ENCODE data around the gene SH3GL1. TPM values are rescaled to one million over a fixed set of nuclear protein-coding genes. Genes with fewer than 3 reads are reported as not detected.

The SH3GL1 gene
- polyA plus RNA-seq, 1 of the 3 experiments (the other 2 are of a cell fraction): 82.8 TPM

GRCh38 chr19:4393947-4394590, 6.3 kb downstream of the SH3GL1 start:
- DNase-seq: no peak
- H3K36me3 ChIP-seq (replicated peaks in 1 of 2; ENCODE audit: control insufficient read depth in 1 of 2, insufficient read depth in 2 of 2, low read length in 1 of 2): peaks cover 9 to 16% of the 10 kb centered on the region in 2 experiments
- no peak overlapping the region for H3K4me2 ChIP-seq

More at GRCh38 chr19:4393947-4394590, 6.3 kb downstream of the SH3GL1 start:
- Histone ChIP-seq H2AFZ (ENCODE audit: low read depth) (no peak overlapping the region), H3K4me1 (ENCODE audit: control insufficient read depth in 1 of 2, insufficient read depth in 2 of 2, low read depth in 1 of 2, low read length in 1 of 2) (peaks cover 3 to 23% of the 10 kb centered on the region in 2 experiments; a peak in 1 of 4 replicates), H3K27ac (ENCODE audit: low read depth in 2 of 2, low read length in 1 of 2) (no peak overlapping the region), H3F3A (replicated peaks; ENCODE audit: insufficient read depth) (no peaks in the 10 kb centered on the region), H3K79me2 (ENCODE audit: insufficient read depth) (peaks cover 99% of the 10 kb centered on the region), H4K20me1 (ENCODE audit: insufficient read depth) (peaks cover 95% of the 10 kb centered on the region), H3K9ac (no peak overlapping the region), H3K9me3 (no peaks in the 10 kb centered on the region), H3K4me3 (ENCODE audit: low read depth in 2 of 2, low read length in 1 of 2) (no peak overlapping the region), H3K27me3 (ENCODE audit: insufficient read depth) (no peaks in the 10 kb centered on the region), H3K9me2 (no peaks in the 10 kb centered on the region)
- 95% methylated on average over 6 of the region's 8 CpGs for WGBS (ENCODE audit: low lambda C conversion rate)
- ChIA-PET CTCF (interaction anchor here (0.8 kb wide), 1 partner anchor 114 kb away, joined by 3 read pairs; no protein-coding TSS in a partner anchor), POLR2A (no interaction called here)
- TF ChIP-seq MAX (IDR thresholded peaks at IDR 0.05; ENCODE audit: low read depth) (no peak), MEF2A (IDR thresholded peaks at IDR 0.05; ENCODE audit: borderline replicate concordance, low read depth) (no peak), FOSL2 (IDR thresholded peaks at IDR 0.05; ENCODE audit: borderline replicate concordance, low read depth) (no peak), EP300 (IDR thresholded peaks at IDR 0.05; ENCODE audit: borderline replicate concordance in 1 of 2, low read depth in 1 of 2, low read length in 1 of 2) (no peak), TAF1 (IDR thresholded peaks at IDR 0.05; ENCODE audit: borderline replicate concordance, low read depth, low read length) (no peak), SIN3A (IDR thresholded peaks at IDR 0.05; ENCODE audit: borderline replicate concordance, low read depth, low read length) (no peak), ZBTB33 (IDR thresholded peaks at IDR 0.05; ENCODE audit: borderline replicate concordance, low read depth) (no peak)
- TF ChIP-seq, protein P1, sequence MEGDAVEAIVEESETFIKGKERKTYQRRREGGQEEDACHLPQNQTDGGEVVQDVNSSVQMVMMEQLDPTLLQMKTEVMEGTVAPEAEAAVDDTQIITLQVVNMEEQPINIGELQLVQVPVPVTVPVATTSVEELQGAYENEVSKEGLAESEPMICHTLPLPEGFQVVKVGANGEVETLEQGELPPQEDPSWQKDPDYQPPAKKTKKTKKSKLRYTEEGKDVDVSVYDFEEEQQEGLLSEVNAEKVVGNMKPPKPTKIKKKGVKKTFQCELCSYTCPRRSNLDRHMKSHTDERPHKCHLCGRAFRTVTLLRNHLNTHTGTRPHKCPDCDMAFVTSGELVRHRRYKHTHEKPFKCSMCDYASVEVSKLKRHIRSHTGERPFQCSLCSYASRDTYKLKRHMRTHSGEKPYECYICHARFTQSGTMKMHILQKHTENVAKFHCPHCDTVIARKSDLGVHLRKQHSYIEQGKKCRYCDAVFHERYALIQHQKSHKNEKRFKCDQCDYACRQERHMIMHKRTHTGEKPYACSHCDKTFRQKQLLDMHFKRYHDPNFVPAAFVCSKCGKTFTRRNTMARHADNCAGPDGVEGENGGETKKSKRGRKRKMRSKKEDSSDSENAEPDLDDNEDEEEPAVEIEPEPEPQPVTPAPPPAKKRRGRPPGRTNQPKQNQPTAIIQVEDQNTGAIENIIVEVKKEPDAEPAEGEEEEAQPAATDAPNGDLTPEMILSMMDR (IDR thresholded peaks at IDR 0.05): no peak
- TF ChIP-seq, protein P2, sequence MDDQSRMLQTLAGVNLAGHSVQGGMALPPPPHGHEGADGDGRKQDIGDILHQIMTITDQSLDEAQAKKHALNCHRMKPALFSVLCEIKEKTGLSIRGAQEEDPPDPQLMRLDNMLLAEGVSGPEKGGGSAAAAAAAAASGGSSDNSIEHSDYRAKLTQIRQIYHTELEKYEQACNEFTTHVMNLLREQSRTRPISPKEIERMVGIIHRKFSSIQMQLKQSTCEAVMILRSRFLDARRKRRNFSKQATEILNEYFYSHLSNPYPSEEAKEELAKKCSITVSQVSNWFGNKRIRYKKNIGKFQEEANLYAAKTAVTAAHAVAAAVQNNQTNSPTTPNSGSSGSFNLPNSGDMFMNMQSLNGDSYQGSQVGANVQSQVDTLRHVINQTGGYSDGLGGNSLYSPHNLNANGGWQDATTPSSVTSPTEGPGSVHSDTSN (IDR thresholded peaks at IDR 0.05): no peak
